Prostate gland (tissue), 2 donors: ENCODE measurements around the gene ITGA2B. TPM values are rescaled to one million over a fixed set of nuclear protein-coding genes. Genes with fewer than 3 reads are reported as not detected.
A peak's percentile ranks its signal among the peaks of the same experiment; 100 is the strongest.
"Not testable (repeated sequence)": the region's sequence is repeated elsewhere in the genome, so short reads cannot be mapped to it uniquely, and the experiment has no call there.

Experiments used
- DNase-seq: peaks from one replicate; pipeline ENCODE4 v3.0.0-alpha.2; 2019; ENCODE audit warnings: low spot score
- H3K27ac ChIP-seq, 2 donors: fragments of 200-600 bp; sonication (generic); 2 replicates each; pipeline ENCODE4 v1.5.1; 2017 to 2019
- H3K27me3 ChIP-seq: fragments of 200-600 bp; sonication (generic); replicated peaks from 2 replicates; pipeline ENCODE4 v1.5.1; 2019; ENCODE audit not compliant: insufficient read depth
- H3K36me3 ChIP-seq, 2 donors: fragments of 200-600 bp; sonication (generic); 1 replicate in 1 of 2; 2 replicates in 1 of 2; pipeline versions ENCODE4 v1.5.1 to v1.8.1; 2017 to 2019
- H3K4me1 ChIP-seq: fragments of 200-600 bp; sonication (generic); replicated peaks from 2 replicates; pipeline ENCODE4 v1.5.1; 2019
- H3K4me3 ChIP-seq, 2 donors: fragments of 200-600 bp; sonication (generic); 2 replicates each; pipeline ENCODE4 v1.5.1; 2017 to 2019
- H3K9me3 ChIP-seq: fragments of 200-600 bp; sonication (generic); 2 replicates; pipeline ENCODE4 v1.5.1; 2017
- CTCF ChIP-seq, 4 experiments: fragments of 200-600 bp in 2 of 4; fragments of 450-650 bp in 2 of 4; sonication (generic) in 2 of 4; IDR thresholded peaks; 1 replicate in 3 of 4; 2 replicates in 1 of 4; pipeline ENCODE4 v1.5.1; 2016 to 2019; ENCODE audit warnings: antibody characterized with exemption in 4 of 4, mild to moderate bottlenecking in 2 of 4, moderate library complexity in 2 of 4
- POLR2A ChIP-seq: fragments of 450-650 bp; IDR thresholded peaks from one replicate; pipeline ENCODE4 v1.6.1; 2016; ENCODE audit warnings: antibody characterized with exemption, mild to moderate bottlenecking
- POLR2AphosphoS5 ChIP-seq: sonication (generic); formaldehyde crosslinking; IDR thresholded peaks from one replicate; pipeline ENCODE4 v1.6.1; 2017; ENCODE audit warnings: antibody characterized with exemption
- WGBS: methylation state at CpG from one replicate; pipeline ENCODE4 v1.1.5; 2018; 5-methylcytosine and 5-hydroxymethylcytosine counted together
- intact Hi-C: fragments of 100-400 bp; cut with DNase I; formaldehyde crosslinking; loops from one replicate; pipeline ENCODE4 v1.14.2; 2022
- total RNA-seq, 2 donors: library from RNA; depleted of rRNA; stranded (reverse); fragments of >200 nt; gene quantifications; one replicate each; pipeline ENCODE4 v1.1.0, GENCODE V29; 2016

Gene ITGA2B
- total RNA-seq, 2 donors from 2014 or later = 0.27 to 0.68 TPM

DNA sequence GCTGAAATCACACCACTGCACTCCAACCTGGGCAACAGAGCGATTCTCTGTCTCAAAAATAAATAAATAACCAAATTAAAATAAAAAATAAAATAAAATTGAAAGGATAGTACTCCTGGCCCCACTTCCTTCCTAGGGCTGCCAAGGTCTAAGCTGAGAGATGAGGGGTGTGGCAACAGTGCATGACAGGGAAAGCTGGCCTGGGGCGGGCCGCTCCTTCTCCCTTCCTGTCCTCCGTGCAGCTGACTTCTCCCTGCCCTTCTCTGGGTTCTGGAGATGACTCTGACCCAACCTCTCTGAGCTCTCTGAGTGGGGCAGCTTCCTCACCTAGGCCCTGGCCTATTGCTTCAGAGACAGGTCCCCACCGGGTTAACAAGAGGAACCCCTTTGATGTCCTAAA lies 56.1 kb downstream of the ITGA2B start:
- Histone ChIP-seq H3K4me3 (no peak overlapping the region), H3K9me3 (no peaks in the 10 kb centered on the region), H3K4me1 (no peaks in the 10 kb centered on the region), H3K36me3 (no peaks in the 10 kb centered on the region), H3K27ac (no peak overlapping the region), H3K27me3 (no peaks in the 10 kb centered on the region)
- intact Hi-C loops = no loop called here
- WGBS = 57% methylated on average over 5 of the region's 5 CpGs
- TF ChIP-seq CTCF (IDR thresholded peaks at IDR 0.05) (no peak), POLR2AphosphoS5 (no peak), POLR2A (no peak)
- no peak for DNase-seq

- no peak for TF ChIP-seq POLR2A
- peak; percentile 69 for TF ChIP-seq POLR2AphosphoS5
- peak in 3 of 4 experiments; percentile 77 to 80 (median 78) for TF ChIP-seq CTCF (IDR thresholded peaks at IDR 0.05)
- WGBS = 4% methylated on average over 7 of the region's 7 CpGs
- Histone ChIP-seq H3K9me3 (no peaks in the 10 kb centered on the region), H3K4me1 (no peaks in the 10 kb centered on the region), H3K27me3 (no peaks in the 10 kb centered on the region), H3K36me3 (no peaks in the 10 kb centered on the region), H3K4me3 (no peak overlapping the region), H3K27ac (no peak overlapping the region)
- intact Hi-C loops = no loop called here
- peak; percentile 63 for DNase-seq
Observed at GRCh38 chr17:44331249-44331760, 58.1 kb downstream of the ITGA2B start.

- H3K4me3 ChIP-seq, H3K9me3 ChIP-seq, H3K36me3 ChIP-seq, H3K27ac ChIP-seq, DNase-seq, intact Hi-C loops, H3K4me1 ChIP-seq, H3K27me3 ChIP-seq: not testable (repeated sequence)
- WGBS = 92% methylated on average over 5 of the region's 5 CpGs
Observed at GRCh38 chr17:44330263-44330662, 59.2 kb downstream of the ITGA2B start.

DNA sequence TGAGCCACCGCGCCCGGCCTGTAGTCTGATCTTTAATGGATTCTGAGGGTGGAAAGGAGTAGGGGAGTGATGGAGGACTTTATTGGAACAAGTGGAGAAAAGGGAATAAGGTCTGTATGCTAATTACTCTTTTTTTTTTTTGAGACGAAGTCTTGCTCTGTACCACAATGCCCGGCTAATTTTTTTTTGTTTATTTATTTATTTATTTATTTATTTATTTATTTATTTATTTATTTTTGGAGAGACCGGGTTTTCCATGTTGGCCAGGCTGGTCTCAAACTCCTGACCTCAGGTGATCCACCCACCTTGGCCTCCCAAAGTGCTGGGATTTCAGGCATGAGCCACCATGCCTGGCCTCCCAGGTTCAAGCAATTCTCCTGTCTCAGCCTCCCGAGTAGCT lies 59.9 kb downstream of the ITGA2B start:
- intact Hi-C loops, H3K36me3 ChIP-seq, H3K4me1 ChIP-seq, H3K27me3 ChIP-seq, DNase-seq, H3K27ac ChIP-seq, H3K4me3 ChIP-seq, H3K9me3 ChIP-seq: not testable (repeated sequence)
- WGBS = 92% methylated on average over 7 of the region's 7 CpGs

DNA sequence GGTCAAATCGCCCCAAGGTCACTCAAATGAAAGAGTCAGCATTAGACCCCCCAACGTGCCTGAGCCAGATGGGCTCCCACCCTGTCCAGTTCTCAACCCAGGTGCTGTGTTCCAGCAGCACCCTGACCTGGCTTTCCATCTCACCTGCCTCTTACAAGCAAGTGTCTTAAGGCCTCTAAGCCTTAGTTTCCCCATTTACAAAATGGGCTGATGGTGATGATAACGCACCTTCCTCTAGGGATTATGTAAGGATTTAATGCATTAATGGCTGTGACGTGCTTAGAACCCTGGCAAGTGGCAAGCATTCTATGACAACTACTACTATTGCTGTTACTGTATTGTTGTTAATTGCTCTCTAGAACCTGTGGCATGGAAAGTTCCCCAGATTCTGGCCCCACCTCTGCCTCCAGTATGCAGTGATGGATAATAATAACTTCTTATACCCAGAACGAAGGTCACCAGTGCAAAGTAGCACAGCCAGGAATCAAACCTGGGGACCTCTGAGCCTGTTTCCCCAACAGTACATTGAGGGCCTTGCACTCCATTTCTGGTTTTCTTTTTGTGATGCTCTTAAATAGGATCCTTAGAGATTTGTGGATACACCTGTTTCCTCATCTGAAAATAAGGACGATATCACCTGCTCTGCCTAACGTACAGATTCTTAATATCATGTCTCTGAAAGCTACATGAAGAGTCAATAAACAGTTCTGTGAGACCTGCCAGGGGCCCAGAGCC lies 61.6 kb downstream of the ITGA2B start:
- H3K4me1 ChIP-seq = peaks cover 6% of the 10 kb centered on the region
- 72% methylated on average over 7 of the region's 7 CpGs for WGBS
- no peak overlapping the region for H3K4me3 ChIP-seq
- H3K36me3 ChIP-seq = no peaks in the 10 kb centered on the region
- no peaks in the 10 kb centered on the region for H3K9me3 ChIP-seq
- H3K27ac ChIP-seq = no peak overlapping the region
- H3K27me3 ChIP-seq = no peaks in the 10 kb centered on the region
- TF ChIP-seq POLR2A (no peak), CTCF (IDR thresholded peaks at IDR 0.05) (no peak), POLR2AphosphoS5 (no peak)
- intact Hi-C loops = loop anchor here (2.0 kb wide), 1 partner anchor 109 kb away; the partner anchor contains the start of gene UBTF
- DNase-seq = no peak
